ENCODE data around the gene ACIN1. TPM values are rescaled to one million over a fixed set of nuclear protein-coding genes. Genes with fewer than 3 reads are reported as not detected.

Gene ACIN1, protein sequence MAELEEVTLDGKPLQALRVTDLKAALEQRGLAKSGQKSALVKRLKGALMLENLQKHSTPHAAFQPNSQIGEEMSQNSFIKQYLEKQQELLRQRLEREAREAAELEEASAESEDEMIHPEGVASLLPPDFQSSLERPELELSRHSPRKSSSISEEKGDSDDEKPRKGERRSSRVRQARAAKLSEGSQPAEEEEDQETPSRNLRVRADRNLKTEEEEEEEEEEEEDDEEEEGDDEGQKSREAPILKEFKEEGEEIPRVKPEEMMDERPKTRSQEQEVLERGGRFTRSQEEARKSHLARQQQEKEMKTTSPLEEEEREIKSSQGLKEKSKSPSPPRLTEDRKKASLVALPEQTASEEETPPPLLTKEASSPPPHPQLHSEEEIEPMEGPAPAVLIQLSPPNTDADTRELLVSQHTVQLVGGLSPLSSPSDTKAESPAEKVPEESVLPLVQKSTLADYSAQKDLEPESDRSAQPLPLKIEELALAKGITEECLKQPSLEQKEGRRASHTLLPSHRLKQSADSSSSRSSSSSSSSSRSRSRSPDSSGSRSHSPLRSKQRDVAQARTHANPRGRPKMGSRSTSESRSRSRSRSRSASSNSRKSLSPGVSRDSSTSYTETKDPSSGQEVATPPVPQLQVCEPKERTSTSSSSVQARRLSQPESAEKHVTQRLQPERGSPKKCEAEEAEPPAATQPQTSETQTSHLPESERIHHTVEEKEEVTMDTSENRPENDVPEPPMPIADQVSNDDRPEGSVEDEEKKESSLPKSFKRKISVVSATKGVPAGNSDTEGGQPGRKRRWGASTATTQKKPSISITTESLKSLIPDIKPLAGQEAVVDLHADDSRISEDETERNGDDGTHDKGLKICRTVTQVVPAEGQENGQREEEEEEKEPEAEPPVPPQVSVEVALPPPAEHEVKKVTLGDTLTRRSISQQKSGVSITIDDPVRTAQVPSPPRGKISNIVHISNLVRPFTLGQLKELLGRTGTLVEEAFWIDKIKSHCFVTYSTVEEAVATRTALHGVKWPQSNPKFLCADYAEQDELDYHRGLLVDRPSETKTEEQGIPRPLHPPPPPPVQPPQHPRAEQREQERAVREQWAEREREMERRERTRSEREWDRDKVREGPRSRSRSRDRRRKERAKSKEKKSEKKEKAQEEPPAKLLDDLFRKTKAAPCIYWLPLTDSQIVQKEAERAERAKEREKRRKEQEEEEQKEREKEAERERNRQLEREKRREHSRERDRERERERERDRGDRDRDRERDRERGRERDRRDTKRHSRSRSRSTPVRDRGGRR
- 10 to 100 TPM; 43.6 to 81.4 (median 79.3) TPM for polyA plus RNA-seq

DNA sequence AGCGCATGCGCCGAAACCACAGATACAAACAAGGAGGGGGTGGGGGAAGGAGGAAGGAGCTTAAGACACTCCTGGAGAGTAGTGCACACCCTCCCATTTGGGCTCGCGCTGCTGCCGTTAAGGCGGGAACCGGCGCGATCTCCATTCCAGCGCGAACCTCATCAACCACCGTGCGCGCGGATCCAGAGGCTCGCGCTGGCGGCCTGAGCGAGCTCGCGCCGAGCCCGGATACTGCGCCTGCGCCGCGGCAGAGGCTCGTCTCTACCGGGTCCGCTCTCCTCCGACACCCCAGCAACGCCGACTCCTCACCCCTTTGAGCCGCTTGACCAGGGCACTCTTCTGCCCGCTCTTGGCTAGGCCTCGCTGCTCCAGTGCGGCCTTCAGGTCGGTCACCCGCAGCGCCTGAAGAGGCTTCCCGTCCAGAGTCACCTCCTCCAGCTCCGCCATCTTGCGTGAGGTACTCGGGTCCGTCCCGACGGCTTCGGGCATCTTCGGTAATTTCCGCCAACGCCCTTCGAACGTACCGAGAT, at the start of gene ACIN1:
TSS of gene ACIN1 (minus strand) at position 471 of the 530 bp plus-strand sequence. CDS start at position 447, 24 bp downstream.
- 0% methylated on average over 47 to 55 of the region's 55 CpGs for WGBS, 3 donors
- H3K27ac ChIP-seq (ENCODE audit: low read depth, low read length): peak within 1 kb of the TSS; percentile 76

DNA sequence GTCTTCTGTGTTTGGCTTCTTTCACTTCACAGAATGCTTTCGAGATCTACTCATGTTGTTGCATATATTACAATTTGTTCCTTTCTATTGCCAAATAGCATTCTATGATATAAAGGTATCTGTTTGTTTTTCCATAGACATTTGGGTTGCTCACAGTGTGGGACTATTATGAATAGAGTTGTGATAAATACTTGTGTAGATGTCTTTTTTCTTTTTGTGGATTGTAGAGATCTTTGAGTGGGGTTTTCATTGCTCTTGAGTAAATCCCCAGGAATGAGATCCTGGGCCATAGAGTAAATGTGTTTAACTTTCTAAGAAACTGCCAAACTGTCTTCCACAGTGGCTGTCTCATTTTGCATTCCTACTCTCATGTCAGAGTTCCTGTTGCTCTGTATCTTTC, 49.0 kb upstream of the ACIN1 start:
- no peak overlapping the region for H3K27ac ChIP-seq (ENCODE audit: low read depth, low read length)
- 79 to 93% (median 90%) methylated on average over 1 of the region's 1 CpG for WGBS, 3 donors

DNA sequence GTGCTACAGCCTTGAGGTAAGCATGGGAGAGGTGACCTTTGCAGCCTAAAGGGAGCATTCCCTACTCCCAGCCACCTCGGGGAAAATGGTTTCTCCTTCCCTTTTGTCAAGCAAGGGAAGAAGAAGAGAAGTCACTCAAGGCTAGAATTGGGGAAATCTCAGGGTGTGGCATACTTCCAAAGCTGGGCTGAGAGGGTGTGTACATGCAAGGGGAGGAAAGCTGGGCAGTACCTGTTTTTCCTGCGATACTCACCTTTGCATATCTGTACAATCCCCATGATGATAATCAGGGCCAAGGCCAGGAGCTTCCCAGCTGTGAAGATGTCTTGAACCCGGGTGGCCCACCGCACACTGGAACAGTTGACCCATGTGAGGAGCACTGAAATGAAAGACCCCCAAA, 47.9 kb upstream of the ACIN1 start:
- no peak overlapping the region for H3K27ac ChIP-seq (ENCODE audit: low read depth, low read length)
- WGBS, 3 donors: 82 to 87% (median 86%) methylated on average over 4 of the region's 4 CpGs

DNA sequence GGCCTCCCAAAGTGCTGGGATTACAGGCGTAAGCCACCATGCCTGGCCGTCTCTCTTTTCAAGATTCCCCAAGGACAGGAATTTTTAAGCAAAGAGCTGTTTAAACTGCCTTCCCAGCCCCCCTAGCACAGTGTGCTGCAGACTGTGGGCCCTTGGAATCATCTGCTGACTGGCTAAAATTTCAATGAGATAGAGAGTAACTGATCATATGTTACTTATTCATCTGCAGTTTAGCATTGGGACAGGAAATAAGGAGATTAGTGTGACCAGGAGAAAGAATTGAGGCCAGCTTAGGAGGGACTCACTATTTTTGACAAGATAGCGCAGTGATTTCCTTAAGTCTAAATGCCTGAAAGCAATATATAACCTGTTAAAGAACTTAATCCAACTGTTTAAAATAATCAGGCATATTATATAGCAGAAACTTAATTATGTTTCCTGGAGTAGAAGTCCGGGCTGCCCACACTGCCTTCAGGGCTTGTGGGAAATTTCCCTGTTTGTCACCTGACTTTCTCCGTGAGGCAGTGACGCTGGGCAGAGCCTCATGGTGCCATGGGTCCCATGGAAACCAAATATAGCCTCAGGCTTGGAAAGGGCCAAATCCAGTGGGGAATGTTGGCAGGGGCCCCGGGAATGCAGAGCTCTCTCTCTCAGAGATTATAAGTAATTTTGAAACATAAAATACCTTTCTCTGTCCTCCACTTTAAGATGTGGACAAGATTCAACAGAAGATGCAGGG, 46.9 kb upstream of the ACIN1 start:
- WGBS, 3 donors: 58 to 76% (median 65%) methylated on average over 7 of the region's 7 CpGs

DNA sequence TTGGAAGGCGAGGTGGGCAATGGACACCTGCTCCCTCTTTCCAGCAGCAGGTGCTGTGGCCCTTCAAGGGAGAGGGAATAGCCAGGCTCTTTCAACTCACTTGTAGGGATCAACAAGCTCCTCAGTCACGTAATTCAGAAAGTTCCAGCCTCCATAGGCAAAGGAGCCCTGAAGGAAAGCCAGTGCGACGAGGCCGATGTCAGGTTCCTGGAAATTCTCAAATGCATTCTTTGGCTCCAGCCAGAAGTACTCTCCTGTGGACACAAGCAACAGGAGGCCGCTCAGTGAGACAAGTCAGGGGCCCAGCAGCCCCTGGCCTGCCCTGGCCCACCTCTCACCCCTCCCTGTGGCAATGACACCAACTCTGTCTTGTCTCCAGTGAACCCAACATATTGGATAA, 45.4 kb upstream of the ACIN1 start:
- H3K27ac ChIP-seq (ENCODE audit: low read depth, low read length): no peak overlapping the region

More for the DNA sequence above, 46.9 kb upstream of the ACIN1 start:
- H3K27ac ChIP-seq (ENCODE audit: low read depth, low read length): no peak overlapping the region

DNA sequence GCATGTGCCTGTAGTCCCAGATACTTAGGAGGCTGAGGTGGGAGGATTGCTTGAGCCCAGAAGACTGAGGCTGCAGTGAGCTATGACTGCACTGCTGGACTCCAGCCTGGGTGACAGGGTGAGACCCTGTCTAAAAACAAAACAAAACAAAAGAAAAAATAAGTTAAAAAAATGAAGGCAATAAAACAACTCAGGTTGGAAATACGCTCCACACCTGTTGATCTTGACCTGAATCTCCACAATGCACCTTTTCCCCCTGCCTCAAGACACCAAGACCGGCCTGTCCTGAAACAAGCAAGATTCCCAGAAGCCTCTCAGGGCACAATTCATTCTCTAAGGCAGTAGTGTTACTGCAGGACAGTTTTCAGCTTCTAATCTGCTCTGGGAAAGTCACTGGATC, 44.9 kb upstream of the ACIN1 start:
- no peak overlapping the region for H3K27ac ChIP-seq (ENCODE audit: low read depth, low read length)
- WGBS, 3 donors: 93 to 96% (median 94%) methylated on average over 2 of the region's 2 CpGs

More for the DNA sequence above, 45.4 kb upstream of the ACIN1 start:
- WGBS, 3 donors: 85 to 94% (median 87%) methylated on average over 6 of the region's 6 CpGs

DNA sequence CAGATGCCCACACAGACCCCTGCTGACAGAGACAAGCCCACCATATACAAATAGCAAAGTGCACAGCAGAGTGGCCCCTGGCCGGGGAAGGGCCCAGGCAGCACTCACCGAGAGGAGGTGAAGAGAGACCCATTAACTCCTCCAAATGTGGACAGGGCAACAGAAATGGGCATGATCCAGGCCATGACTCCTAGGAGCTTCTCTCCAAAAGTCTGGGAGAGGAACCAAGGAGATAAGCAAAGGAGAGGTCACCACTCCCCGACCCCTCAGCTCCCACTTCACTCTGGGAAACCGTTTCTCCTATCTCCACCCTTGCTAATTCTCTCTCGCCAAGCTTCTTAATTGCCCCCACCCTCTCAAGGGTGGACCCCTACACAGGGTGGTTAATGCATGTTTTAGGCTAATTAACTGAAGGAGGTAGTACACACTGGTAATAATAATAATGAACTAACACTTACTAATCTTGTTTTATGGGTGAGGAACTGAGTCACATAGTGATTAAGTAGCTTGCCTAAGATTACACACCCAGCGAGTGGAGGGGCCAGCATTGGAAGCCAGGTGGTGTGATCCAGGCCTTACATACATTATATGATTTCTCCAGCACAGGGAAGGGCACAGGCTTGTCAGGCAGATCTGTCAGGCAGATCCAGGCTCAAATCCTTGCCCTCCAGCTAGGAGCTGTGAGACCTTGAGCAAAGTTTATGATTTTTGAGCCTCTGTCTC, 43.0 kb upstream of the ACIN1 start:
- 81 to 90% (median 81%) methylated on average over 6 of the region's 6 CpGs for WGBS, 3 donors
- H3K27ac ChIP-seq (ENCODE audit: low read depth, low read length): no peak overlapping the region

DNA sequence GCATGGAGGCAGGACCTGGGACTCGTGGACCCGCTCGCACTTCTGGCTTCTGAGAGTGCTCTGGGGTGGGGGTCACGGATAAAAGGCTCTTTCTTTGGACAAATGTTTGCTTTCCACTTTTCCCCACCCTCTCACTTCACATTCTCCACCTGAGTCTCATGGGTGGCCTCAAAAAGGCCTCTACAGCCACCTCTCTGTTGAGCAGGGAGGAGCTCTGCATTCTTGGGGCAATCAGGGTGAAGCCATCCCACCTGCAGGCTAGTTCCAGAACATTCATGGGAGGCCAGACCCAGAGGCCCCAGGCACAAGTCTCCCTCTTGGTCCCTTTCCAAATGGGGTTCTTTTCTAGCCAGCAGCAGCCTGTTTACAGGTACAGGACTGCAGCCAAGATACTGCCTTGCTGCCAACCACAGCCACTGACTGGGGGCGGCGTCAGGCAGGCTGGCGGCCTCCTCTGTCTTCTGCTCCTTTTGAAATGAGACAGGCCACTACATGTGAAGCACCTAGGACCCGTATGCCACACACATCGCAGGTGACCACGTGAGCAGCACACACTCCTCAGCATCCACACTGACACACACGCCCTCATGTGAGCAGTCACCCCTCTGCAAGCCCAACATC, 42.4 kb upstream of the ACIN1 start:
- H3K27ac ChIP-seq (ENCODE audit: low read depth, low read length): no peak overlapping the region
- WGBS, 3 donors: 82 to 92% (median 84%) methylated on average over 11 of the region's 11 CpGs

DNA sequence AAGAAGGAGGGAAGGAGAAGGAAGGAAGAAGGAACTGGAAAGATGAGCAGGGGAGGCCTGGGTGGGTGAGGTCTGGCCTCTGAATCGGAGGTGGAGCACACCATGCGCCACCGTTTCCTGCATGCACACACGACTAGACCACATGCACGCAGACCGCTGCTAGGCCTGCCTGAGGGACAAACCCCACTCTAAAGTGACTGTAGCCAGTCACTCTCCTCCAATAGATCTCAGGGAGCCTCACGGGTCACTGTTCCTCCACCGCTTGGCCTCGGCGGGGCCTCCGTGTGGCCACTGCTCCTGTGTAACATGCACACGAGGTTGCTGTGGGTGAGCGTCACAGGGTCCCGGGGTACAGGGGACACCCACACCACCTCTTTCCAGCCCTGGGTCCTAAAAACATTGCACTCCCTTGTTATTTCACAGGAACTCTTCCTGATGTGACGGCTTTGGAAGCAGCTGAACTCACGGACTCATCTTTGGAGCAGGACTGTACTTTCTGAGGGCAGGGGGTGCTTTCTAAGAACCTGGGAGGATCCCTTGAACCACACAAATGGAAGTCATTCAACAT, 41.7 kb upstream of the ACIN1 start:
- H3K27ac ChIP-seq (ENCODE audit: low read depth, low read length): no peak overlapping the region
- 83 to 94% (median 85%) methylated on average over 16 of the region's 16 CpGs for WGBS, 3 donors

DNA sequence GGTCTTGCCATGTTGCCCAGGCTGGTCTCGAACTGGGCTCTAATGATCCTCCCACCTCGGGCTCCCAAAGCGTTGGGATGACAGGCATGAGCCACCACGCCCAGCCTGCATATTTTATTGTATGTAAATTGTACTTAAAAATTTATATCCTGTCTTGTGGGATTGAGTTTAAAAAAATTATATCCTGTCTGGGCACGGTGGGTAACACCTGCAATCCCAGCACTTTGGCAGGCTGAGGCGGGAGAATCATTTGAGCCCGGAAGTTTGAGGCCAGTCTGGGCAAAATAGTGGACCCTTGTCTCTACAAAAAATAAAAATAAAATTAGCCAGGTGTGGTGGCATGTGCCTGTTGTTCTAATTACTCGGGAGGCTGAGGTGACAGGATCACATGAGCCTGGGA, 38.0 kb upstream of the ACIN1 start:
- no peak overlapping the region for H3K27ac ChIP-seq (ENCODE audit: low read depth, low read length)
- WGBS, 3 donors: 68 to 85% (median 74%) methylated on average over 8 of the region's 8 CpGs

DNA sequence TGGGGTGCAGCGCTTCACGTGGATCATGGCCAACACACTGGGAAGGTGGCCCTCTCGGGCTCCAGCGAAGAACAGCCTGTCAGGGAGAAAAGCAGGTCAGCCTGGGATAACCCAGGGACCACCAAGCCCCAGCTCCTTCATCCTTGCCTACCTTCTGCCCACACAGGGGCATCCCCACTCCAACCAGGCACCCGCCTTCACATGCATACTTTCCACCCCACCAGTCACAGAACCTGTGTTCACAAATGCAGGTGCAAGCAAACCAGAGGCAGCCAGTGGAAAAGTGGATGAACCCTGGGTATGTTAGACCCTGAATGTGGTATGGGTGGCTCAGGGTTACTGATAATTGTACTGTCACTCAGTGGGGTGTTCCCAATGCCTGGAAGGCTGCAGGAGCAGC, 36.5 kb upstream of the ACIN1 start:
- 81 to 94% (median 89%) methylated on average over 5 of the region's 5 CpGs for WGBS, 3 donors

DNA sequence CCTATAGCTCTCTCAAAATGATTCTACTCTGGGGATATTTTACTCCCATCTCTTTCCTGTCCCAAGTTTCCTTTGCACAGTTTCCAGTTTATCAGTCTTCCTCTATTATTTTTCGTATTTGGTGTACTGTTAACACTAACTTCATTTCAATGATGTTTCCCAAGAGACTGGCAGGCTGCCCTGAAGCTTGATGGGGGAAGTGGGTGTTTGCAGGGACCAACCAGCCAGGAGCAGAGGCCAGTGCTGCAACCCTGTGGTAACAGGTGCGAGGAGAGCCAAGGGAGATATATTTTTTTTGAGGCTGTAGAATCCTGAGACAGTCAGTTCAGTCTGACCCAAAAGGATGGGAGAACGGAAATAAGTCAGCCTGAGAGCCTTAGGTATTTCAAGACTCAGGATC, 35.9 kb upstream of the ACIN1 start:
- 34 to 80% (median 42%) methylated on average over 3 of the region's 3 CpGs for WGBS, 3 donors
- no peak overlapping the region for H3K27ac ChIP-seq (ENCODE audit: low read depth, low read length)

More for the DNA sequence above, 36.5 kb upstream of the ACIN1 start:
- H3K27ac ChIP-seq (ENCODE audit: low read depth, low read length): no peak overlapping the region

DNA sequence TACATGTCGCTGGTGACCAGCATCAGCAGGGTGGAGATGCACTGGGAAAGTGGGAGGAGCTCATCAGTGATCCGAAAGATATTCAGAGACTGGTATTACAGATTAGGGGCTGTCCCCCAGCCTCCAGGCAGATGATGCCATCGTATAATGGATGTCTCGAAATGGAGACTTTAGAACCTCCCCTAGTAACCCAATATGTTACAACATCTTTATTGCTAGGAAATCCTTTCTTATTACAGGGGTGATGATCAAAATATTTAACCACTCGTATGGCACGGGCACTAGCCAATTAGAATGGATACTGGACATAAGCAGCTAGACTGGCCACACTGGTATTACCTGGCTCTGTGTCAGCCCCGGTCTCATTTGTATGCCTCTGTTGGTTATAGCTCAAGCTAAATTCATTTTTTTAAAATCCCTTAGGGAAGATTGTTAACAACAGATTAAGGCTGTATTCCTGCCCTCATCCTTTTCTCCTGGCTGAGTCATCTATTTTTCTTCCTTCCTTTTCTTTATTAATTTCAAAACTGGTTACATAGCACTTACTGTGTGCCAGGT, 34.9 kb upstream of the ACIN1 start:
- H3K27ac ChIP-seq (ENCODE audit: low read depth, low read length): no peak overlapping the region
- 84 to 91% (median 85%) methylated on average over 7 of the region's 7 CpGs for WGBS, 3 donors

DNA sequence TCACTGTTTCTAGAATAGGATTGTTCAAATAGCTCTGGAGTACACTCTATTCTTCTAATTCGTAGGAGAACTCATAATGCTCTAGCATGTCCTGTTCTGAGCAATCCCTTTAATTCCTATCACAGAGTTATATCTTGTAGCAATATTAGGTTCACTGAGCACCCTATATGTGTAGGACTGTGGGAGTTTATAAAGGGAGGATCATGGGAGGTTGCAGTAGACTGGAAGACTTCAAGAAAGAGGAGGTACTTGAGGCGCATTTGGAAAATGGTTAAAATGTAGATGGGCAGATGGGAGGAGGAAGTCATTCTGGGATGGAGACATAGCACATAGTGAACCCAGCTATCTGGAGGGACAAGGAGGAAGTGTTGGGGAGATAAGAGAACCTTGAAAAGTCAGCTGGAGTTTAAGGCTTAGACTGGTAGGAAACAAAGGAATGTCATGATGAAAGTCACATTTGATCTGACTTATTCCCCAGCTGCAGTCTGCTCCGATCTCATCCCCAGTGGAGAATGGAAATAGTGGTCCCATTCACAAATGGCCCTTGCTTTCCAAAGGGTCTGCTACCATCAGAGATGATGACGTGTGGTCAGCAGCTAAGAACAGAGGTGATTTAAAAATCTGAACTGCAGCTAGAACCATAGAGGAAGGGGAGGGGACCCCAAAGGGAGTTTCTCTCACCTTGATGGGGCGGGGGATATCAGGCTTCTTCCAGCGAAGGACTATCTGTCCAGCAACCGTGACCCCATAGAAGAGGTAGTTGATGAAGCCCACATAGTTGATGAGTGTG, 34.2 kb upstream of the ACIN1 start:
- 86 to 91% (median 88%) methylated on average over 7 of the region's 7 CpGs for WGBS, 3 donors
- no peak overlapping the region for H3K27ac ChIP-seq (ENCODE audit: low read depth, low read length)

DNA sequence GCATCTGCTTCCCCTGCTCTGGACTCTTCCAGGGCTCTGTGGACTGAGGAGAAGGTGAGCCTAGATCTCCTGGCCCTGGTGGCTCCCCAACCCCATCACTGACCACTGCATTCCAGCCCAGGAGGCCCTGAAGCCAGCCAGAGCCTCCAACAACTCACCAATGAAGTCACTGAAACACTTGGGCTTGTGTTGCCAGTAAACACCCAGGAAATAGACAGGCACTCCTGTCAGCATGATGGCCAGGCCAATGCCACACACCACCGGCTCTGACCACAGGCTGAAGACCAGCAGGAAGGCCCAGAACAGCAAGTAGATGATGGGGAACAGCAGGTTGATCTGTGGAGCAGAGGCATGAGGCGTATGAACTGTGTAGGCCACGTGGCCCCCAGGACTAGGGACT, 32.9 kb upstream of the ACIN1 start:
- 91 to 96% (median 95%) methylated on average over 3 of the region's 3 CpGs for WGBS, 3 donors
- no peak overlapping the region for H3K27ac ChIP-seq (ENCODE audit: low read depth, low read length)
